ENCODE results near the gene WFDC5.
A peak's percentile ranks its signal among the peaks of the same experiment; 100 is the strongest.
"Not testable (repeated sequence)": the region's sequence is repeated elsewhere in the genome, so short reads cannot be mapped to it uniquely, and the experiment has no call there.

The WFDC5 gene

DNA sequence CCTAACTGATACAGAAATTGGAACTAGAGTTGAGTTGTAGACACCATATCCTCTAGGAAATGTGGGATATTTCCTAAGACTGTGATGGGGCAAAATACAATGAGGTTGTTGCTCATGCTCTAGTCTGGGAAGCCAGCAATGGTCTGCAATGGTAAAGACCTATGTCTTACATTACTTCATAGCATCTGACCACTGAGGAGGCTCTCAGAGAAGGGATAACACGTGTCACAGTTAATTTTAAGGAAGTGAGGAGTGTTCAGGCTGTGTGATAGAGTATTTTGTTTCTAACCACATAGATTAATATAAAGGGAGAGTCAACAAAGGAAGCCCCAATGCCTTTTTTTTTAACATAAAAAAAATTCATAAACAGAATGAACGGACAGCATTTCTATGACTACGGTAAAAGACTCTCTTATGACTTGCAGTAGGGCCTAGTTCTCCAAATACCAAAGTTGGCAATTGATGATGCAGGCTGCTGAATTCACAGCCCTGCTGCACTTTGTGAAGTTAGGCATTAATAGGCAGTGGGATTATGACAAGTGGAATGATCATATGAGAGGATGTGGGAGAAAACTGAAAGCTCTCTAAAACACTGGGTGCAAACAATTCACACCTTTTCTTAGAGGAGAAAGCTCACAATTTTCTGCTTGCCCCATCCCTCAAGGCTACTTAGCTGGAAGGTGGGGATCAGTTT, 27.7 kb downstream of the WFDC5 start:
- DNase-seq: no peak

DNA sequence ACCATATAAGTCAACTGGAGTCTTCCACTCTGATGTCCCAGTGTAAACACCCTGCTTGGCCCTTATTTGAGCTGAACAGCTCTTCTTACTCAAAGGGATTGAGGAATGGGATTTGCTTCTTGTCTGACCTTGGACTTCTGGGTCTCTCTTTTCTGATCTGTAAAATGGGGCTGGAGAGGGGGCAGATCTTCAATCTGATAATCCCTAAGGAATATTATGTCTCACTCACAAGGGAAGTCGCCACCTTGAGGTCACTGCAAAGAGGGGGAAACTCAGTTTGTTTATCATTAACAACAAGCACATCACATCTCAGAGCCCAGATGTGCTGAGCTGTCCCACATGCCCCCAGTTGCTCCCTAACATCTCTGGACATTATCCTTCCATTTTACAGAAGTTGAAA, 29.1 kb downstream of the WFDC5 start:
- no peak for DNase-seq

GRCh38 chr20:45085289-45085688, 29.7 kb downstream of the WFDC5 start:
- no peak for DNase-seq

- no peak for DNase-seq
Measured at GRCh38 chr20:45083127-45083526, 31.8 kb downstream of the WFDC5 start.

DNA sequence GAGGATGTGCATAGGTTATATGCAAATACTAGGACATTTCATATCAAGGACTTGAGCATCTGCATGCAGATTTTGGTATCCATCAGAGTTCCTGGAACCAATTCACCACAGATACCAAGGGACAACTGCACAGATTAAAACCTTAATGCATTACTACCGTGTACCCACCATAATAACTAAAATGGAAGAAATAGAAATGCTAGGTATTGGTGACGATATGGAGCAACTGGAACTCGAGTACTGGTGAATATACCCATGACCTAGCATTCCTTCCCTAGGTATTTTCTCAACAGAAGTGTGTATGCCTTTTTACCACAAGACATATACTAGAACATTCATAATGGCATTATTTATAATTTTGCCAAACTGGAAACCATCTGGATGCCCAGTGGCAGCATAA, 32.5 kb downstream of the WFDC5 start:
- no peak for DNase-seq

DNA sequence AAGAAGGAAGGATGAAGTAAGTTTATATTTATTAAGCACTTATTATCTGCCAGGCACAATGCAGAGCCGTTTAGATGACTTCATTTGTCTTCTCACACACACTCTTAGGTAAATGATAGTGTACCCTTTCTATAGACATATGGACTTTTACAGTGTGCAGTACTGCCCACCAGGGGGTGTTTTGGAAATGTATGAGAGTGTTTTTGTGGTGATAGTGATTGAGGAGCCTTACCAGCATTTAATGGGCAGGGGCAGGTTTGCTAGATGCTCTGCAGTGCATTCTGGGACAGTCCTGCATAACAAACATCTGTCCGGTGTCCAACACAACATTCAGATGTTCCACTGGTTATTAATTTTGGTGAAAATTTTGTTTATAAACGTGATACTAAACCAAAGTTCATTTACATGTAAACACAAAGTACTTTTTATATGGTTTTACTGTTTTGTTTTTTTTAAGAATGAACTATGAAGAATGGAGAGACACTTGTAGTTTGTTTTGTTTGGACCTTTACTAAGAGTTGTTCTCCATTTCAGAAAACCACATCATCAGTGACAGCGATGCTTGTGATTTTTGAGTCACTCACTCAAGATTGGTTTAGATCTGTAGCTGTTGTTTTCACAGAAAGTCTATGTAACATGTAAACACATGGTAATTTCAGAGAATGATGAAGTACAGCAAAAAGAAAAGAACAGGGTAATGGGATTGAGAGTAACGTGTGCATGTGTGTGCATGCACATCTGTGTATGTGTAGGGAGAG, 33.9 kb downstream of the WFDC5 start:
- no peak for DNase-seq

DNA sequence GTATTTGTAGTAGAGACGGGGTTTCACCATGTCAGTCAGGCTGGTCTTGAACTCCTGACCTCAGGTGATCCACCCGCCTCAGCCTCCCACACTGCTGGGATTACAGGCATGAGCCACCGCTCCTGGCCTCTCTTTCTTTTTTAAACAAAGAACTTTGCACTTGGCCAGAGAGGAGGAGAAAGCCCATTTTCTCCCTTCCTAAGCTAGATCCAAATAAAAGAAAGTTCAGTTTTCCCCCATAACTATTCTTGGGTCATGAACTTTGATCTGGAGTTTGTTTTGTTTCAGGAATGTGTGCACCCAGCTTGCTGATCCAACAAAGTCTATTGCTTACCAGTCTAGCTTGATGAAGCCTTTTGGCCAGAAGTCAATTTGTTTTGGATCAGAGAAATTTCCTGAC, 37.4 kb downstream of the WFDC5 start:
- DNase-seq: no peak

DNA sequence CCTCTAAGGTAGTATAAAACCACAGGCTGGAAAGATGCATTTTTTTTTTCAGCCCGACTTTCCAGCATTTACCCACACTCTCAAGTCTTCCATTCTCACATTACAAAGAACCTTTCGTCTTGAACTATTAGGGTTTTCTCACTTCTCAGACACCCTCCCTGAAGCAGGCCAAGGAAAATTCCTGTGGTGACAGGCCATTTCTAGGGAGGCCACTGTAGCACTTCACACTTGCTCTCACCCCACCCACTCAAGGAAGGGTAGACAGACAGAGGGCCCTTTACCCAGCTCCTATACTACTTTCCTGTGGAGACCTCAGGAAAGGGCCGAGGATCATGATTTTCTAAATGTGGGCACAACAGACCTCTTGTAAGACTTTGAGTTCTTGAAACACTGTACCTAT, 41.8 kb downstream of the WFDC5 start:
- DNase-seq: no peak

- DNase-seq: no peak
Measured at GRCh38 chr20:45072066-45072465, 42.9 kb downstream of the WFDC5 start.

DNA sequence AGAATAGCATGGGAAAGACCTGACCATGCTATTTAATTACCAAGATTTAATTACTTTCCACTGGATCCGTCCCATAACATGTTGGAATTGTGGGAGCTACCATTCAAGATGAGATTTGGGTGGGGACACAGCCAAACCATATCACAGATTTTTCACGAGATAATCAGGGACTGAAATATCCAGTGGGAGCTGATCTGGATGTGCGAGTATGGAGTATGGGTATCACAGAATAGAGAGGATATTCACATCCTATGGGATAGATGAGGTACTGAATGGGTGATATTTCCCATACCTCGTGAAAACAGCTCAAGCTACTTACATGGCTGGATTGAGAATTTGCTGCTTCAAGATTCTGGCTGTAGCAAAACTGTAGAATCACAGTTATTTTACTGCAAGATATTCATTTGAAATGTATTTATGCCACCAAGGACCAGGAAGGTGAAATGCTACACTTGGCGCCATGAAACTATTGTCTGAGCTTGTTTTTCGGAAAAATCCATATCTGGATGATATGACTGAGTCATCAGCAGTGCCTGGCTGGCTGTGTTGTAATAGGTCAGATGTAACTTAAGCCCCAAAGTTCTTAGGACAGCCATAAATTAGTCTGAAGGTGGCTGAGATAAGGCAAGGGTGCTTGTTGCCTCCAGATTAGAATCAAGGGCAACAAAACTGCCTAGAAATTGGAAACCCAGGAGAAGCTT, 43.9 kb downstream of the WFDC5 start:
- DNase-seq: no peak

- DNase-seq: no peak
Measured at GRCh38 chr20:45069261-45069660, 45.7 kb downstream of the WFDC5 start.

GRCh38 chr20:45067558-45067957, 47.4 kb downstream of the WFDC5 start:
- DNase-seq: no peak

- no peak for DNase-seq
Measured at GRCh38 chr20:45067087-45067486, 47.9 kb downstream of the WFDC5 start.

GRCh38 chr20:45066372-45066771, 48.6 kb downstream of the WFDC5 start:
- no peak for DNase-seq

DNA sequence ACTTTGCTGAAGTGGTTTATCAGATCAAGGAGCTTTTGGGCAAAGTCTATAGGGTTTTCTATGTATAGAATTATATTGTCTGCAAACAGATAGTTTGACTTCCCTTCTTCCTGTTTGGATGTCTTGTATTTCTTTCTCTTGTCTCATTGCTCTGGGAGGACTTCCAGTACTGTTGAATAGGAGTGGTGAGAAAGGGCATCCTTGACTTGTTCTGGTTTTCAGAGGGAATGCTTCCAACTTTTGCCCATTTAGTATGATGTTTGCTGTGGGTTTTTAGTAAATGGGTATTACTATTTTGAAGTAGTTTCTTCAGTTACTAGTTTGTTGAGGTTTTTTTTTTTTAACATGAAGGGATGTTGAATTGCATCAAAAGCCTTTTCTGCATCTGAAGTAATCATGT, 50.2 kb downstream of the WFDC5 start:
- no peak for DNase-seq

DNA sequence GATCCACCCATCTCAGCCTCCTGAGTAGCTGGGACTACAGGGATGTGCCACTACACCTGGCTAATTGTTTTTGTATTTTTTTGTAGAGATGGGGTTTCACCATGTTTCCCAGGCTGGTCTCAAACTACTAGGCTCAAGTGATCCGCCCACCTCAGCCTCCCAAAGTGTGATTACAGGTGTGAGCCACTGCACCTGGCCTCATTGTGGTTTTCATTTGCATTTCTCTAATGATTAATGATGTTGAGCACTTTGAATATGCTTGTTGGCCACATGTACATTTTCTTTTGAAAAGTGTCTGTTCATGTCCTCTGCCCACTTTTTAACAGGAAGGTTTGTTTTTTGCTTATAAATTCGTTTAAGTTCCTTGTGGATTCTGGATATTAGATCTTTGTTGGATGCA, 51.9 kb downstream of the WFDC5 start:
- not testable (repeated sequence) for DNase-seq

DNA sequence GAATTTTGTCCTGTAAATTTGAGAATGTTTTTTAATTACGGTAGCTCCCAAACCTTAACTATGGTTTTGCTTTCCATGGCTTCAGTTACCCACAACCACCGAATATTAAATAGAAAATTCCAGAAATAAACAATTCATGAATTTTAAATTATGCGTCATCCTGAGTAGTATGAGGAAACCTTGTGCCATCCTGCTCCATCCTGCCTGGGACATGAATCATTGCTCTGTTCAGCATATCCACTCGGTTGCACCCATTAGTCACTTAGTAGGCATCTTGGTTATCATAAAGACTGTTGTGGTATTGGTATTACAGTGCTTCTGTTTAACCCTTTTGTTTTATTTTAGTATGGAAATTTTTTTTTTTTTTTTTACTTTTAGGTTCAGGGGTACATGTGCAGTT, 53.7 kb downstream of the WFDC5 start:
- DNase-seq: peak; percentile 73

DNA sequence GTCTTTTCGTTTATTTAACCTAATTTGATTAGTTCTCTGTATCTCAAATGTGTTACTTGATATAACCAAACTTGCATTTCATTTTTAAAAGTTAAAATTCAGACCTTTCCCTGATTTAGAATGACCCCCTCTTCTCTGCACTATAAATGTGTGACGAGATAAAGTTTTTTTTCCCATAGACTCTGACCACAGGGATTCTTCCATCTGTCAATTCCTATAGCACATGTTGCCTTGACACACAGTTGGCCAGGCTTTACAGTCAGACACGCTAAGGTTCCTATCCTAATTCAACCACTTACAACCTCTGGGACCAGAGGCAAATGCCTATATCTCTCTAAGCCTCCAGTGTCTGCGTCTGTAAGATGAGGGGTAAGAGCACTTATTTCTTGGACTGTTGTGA, 54.7 kb downstream of the WFDC5 start:
- no peak for DNase-seq

All from amniotic stem cell (primary cell).